HepG2 (cell line): ENCODE results near the gene ANKS1A.

Experiments
- CEBPB ChIP-seq: IDR thresholded peaks from 2 replicates; pipeline ENCODE4 v1.6.1; 2011; ENCODE audit warnings: low read depth, low read length, improper control_type of control experiment, borderline replicate concordance
- CTCF ChIP-seq: sonication (generic); formaldehyde crosslinking; IDR thresholded peaks from 2 replicates; pipeline ENCODE4 v1.5.0; 2020; ENCODE audit warnings: mild to moderate bottlenecking, missing genetic modification reagents, moderate library complexity
- EHMT2 ChIP-seq: fragments of 200-600 bp; sonication (generic); IDR thresholded peaks from 2 replicates; pipeline ENCODE4 v1.7.0; 2017; ENCODE audit warnings: antibody characterized with exemption, low read depth, low read length, borderline replicate concordance
- EP300 ChIP-seq, 3 experiments: sonication (generic) in 1 of 3; formaldehyde crosslinking in 1 of 3; IDR thresholded peaks; 2 replicates each; pipeline versions ENCODE4 v1.5.1 to v1.6.1; 2011 to 2020; ENCODE audit warnings: low read depth in 2 of 3, low read length in 2 of 3, borderline replicate concordance in 1 of 3, improper control_type of control experiment in 1 of 3, mild to moderate bottlenecking in 1 of 3, missing genetic modification reagents in 1 of 3, moderate library complexity in 1 of 3
- HDAC2 ChIP-seq: sonication (generic); formaldehyde crosslinking; IDR thresholded peaks from 2 replicates; pipeline ENCODE4 v1.4.0; 2020; ENCODE audit warnings: missing genetic modification reagents
- HINFP ChIP-seq: sonication (generic); formaldehyde crosslinking; IDR thresholded peaks from 2 replicates; pipeline ENCODE4 v1.4.0; 2020; ENCODE audit warnings: low read depth, mild to moderate bottlenecking, missing genetic modification reagents
- HMGXB3 ChIP-seq: sonication (generic); formaldehyde crosslinking; IDR thresholded peaks from 2 replicates; pipeline ENCODE4 v1.4.0; 2020; ENCODE audit warnings: missing genetic modification reagents, borderline replicate concordance
- JUND ChIP-seq: sonication (generic); formaldehyde crosslinking; IDR thresholded peaks from 2 replicates; pipeline ENCODE4 v1.8.0; 2022; ENCODE audit warnings: mild to moderate bottlenecking, missing genetic modification reagents
- MYC ChIP-seq: sonication (generic); formaldehyde crosslinking; IDR thresholded peaks from 2 replicates; pipeline ENCODE4 v1.9.0; 2021; ENCODE audit warnings: missing genetic modification reagents, borderline replicate concordance
- PATZ1 ChIP-seq: sonication (generic); formaldehyde crosslinking; IDR thresholded peaks from 2 replicates; pipeline ENCODE4 v1.4.0; 2020; ENCODE audit warnings: missing genetic modification reagents
- SIN3A ChIP-seq: IDR thresholded peaks from 2 replicates; pipeline ENCODE4 v1.6.1; 2011; ENCODE audit warnings: low read depth, mild to moderate bottlenecking, control low read depth, low read length, borderline replicate concordance
- TAF1 ChIP-seq: sonication (generic); formaldehyde crosslinking; IDR thresholded peaks from 2 replicates; pipeline ENCODE4 v1.4.0; 2020; ENCODE audit warnings: missing genetic modification reagents
- TMF1 ChIP-seq: sonication (generic); formaldehyde crosslinking; IDR thresholded peaks from 2 replicates; pipeline ENCODE4 v1.8.1; 2022; ENCODE audit warnings: low read depth, missing genetic modification reagents
- ZZZ3 ChIP-seq: sonication (generic); formaldehyde crosslinking; IDR thresholded peaks from 2 replicates; pipeline ENCODE4 v1.4.0; 2020; ENCODE audit warnings: missing genetic modification reagents, mild to moderate bottlenecking, borderline replicate concordance

- TF ChIP-seq EHMT2 (no peak), EP300 (IDR thresholded peaks at IDR 0.05; ENCODE audit: low read depth in 2 of 2, low read length in 2 of 2) (no peak), EP300 (CRISPR knock-in tag; IDR thresholded peaks at IDR 0.05; ENCODE audit: borderline replicate concordance) (no peak), CEBPB (no peak), TMF1 (CRISPR knock-in tag) (no peak), JUND (CRISPR knock-in tag) (no peak), PATZ1 (CRISPR knock-in tag) (no peak), SIN3A (no peak), ZZZ3 (no peak), HINFP (no peak), CTCF (CRISPR knock-in tag) (peak; percentile 40), HDAC2 (CRISPR knock-in tag) (no peak), HMGXB3 (CRISPR knock-in tag) (no peak), TAF1 (no peak), MYC (CRISPR knock-in tag) (no peak)
Observed at GRCh38 chr6:34982424-34982852, 93.4 kb downstream of the ANKS1A start.
